Muscle layer of duodenum (tissue), 2 donors: ENCODE data around the gene KCNAB1.

Experiments
- H3K27ac ChIP-seq: one replicate; pipeline ENCODE4 v1.7.0; 2013; ENCODE audit warnings: mild to moderate bottlenecking, low read length
- H3K27me3 ChIP-seq: one replicate; pipeline ENCODE4 v1.7.0; 2013; ENCODE audit warnings: low read depth, mild to moderate bottlenecking, control low read depth, low read length
- H3K36me3 ChIP-seq, 2 donors: one replicate each; pipeline ENCODE4 v1.7.0; 2013; ENCODE audit warnings: low read length in 2 of 2, control low read depth in 1 of 2, mild to moderate bottlenecking in 1 of 2; ENCODE audit not compliant: insufficient read depth in 2 of 2, control insufficient read depth in 1 of 2
- H3K4me1 ChIP-seq, 2 donors: one replicate each; pipeline ENCODE4 v1.7.0; 2013; ENCODE audit warnings: low read length in 2 of 2, mild to moderate bottlenecking in 2 of 2, control low read depth in 1 of 2, moderate library complexity in 1 of 2; ENCODE audit not compliant: insufficient read depth in 2 of 2, control insufficient read depth in 1 of 2
- H3K4me3 ChIP-seq, 2 donors: one replicate each; pipeline ENCODE4 v1.7.0; 2013; ENCODE audit warnings: low read length in 2 of 2, low read depth in 1 of 2, mild to moderate bottlenecking in 1 of 2
- H3K9me3 ChIP-seq, 2 donors: one replicate each; pipeline ENCODE4 v1.7.0; 2013; ENCODE audit warnings: low read length in 2 of 2, control low read depth in 1 of 2, mild to moderate bottlenecking in 1 of 2; ENCODE audit not compliant: control insufficient read depth in 1 of 2
- donor health status: healthy.

Gene KCNAB1

DNA sequence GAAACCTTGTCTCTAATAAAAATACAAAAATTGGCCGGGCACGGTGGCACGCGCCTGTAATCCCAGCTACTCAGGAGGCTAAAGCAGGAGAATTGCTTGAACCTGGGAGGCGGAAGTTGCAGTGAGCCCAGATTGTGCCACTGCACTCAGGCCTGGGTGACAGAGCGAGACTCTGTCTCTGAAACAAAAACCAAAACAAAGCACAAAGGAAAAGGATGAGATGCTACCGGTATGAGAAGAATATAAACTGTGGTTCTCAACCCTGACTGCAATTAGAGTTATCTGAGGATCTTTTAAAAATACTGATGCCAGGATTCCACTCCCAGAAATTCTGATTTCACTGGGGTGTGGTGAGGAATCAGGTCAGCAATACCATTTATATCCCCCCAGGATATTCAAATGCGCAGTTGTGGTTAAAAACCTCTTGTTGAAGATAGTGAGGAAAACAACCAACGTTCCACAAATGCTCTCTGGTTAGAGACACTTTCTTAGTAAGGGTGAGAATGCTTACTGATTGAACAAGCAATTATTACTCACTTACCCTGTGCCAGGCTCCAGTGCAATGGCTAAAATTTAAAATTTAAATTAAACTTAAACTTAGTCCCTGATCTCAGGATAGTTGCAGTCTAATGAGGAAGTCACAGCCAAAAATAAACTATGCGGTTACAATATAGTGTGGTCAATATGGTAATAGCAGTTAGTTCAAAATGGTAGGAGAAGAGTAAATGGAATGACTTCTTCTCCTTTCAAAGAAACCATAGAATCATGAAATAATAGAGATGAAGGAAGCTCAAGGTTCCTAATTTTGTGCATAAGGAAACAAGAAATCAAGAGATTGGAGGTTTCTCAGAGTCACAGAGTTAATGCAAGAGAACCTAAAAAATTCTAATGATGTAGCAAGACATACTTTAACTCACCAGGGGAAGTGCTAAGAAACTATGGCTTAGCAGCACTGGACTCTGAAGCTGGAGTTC lies 325.0 kb downstream of the KCNAB1 start:
- Histone ChIP-seq H3K36me3 (no peaks in the 10 kb centered on the region), H3K27me3 (no peaks in the 10 kb centered on the region), H3K27ac (no peak overlapping the region), H3K4me1 (peaks cover 0 to 20% of the 10 kb centered on the region in 2 donors), H3K9me3 (no peaks in the 10 kb centered on the region), H3K4me3 (no peak overlapping the region)

DNA sequence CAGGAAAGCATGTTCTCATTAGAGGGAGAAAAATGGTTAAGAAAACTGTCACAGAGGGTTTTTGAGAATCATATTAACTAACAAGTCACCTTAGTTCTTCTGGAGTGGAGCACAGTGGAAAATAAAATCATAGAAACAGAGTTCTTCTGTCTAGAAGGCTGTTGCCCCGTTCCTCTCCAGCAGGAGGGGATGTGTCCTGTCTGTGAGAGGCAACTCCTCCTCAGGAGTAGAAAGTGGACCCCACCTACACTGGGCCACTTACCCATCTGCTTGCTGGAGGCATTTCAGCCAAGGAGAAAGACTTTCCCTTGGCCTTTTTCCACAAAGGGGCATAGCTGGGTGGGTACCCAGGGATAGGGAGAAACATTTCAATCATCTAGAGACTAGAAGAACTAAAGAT lies 327.9 kb downstream of the KCNAB1 start:
- H3K27ac ChIP-seq, result no peak overlapping the region
- H3K27me3 ChIP-seq, result no peaks in the 10 kb centered on the region
- H3K36me3 ChIP-seq, result no peaks in the 10 kb centered on the region
- no peak overlapping the region for H3K4me3 ChIP-seq
- H3K9me3 ChIP-seq, result no peaks in the 10 kb centered on the region
- peaks cover 0 to 28% of the 10 kb centered on the region in 2 donors for H3K4me1 ChIP-seq

DNA sequence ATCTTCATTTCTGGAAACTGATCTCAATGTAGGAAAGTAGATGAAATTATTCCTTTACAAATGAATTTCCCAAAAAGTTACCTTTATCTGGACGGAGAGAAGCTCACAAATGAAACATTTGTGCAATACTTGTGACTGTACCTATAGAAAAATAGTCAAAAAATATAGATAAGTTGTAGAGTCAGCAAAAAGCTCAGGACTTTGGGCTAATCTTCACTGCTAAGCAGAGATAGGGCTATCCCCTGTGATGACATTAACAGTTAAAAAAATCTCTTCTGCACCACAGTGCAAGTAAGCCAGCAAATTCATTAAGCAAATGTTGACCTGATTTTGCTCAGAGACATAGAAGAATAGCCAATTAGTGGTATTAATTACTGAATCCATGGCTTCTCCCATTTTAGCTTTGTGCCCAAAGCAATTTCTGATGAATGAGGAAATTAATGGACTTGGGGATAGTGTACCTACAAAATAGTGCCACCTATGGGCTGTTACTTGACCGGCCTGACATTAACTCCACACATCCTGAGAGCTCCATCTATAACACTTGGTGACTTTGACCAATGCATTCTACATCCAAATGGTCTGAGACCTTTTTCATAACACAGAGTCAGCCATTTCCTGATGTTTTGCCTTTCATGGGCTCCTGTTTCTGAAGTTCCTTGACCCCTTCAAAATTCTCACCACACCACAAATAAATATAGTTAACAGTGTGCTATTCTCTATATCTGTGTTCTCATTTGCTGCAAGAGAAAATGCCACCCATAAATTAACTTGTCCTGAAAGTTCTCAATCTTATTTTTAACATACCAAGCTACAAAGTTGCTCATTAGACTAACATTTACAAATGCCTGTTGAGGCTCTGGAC lies 329.6 kb downstream of the KCNAB1 start:
- no peaks in the 10 kb centered on the region for H3K9me3 ChIP-seq
- H3K36me3 ChIP-seq, result no peaks in the 10 kb centered on the region
- H3K4me3 ChIP-seq, result no peak overlapping the region
- H3K27ac ChIP-seq, result no peak overlapping the region
- peaks cover 0 to 13% of the 10 kb centered on the region in 2 donors for H3K4me1 ChIP-seq
- no peaks in the 10 kb centered on the region for H3K27me3 ChIP-seq

DNA sequence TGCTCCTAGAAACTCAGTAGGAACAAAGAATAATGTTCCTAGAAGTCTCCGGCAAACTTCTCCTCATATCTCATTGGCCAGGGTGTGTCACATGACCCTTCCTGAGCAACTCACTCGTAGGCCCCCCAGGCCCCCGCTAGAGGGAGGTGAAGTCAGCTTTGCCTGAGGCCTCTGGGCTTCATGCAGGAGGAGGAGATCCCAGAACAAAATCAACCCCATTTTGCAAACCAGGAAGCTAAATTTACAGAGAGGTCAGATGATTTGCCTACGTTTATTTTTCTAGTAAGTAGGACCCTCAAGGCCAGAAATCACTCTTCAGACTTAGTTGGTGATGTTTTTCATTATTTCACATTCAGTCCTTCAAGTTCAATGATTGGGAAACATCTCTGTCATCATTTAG lies 335.5 kb downstream of the KCNAB1 start:
- Histone ChIP-seq H3K27ac (no peak overlapping the region), H3K9me3 (no peaks in the 10 kb centered on the region), H3K36me3 (no peaks in the 10 kb centered on the region), H3K4me1 (peaks cover 0 to 14% of the 10 kb centered on the region in 2 donors), H3K4me3 (no peak overlapping the region), H3K27me3 (no peaks in the 10 kb centered on the region)

DNA sequence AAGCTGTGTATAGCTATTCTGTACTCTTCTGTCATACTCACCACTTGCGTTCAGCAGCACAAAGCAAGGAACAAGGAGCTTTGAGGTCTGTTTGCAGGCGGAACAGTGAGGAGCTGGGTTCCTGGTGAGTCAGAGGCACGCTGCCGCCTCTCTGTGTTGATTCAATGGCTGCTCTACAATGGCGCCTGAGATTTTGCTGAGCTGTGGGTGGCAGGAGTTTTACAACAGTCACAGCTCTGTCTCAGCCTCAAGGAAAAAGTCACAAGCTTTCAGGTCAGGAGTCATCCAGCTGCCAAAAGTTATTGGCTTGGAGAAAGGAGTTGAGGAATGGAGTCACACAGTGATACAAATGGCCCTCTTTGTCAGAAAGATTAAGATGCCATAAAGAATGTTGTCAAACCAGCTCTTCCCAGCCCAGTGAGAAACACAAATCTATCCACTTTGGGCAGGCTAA lies 336.4 kb downstream of the KCNAB1 start:
- no peak overlapping the region for H3K27ac ChIP-seq
- H3K4me1 ChIP-seq, result peaks cover 0 to 11% of the 10 kb centered on the region in 2 donors
- no peaks in the 10 kb centered on the region for H3K9me3 ChIP-seq
- no peak overlapping the region for H3K4me3 ChIP-seq
- H3K36me3 ChIP-seq, result no peaks in the 10 kb centered on the region
- H3K27me3 ChIP-seq, result no peaks in the 10 kb centered on the region

DNA sequence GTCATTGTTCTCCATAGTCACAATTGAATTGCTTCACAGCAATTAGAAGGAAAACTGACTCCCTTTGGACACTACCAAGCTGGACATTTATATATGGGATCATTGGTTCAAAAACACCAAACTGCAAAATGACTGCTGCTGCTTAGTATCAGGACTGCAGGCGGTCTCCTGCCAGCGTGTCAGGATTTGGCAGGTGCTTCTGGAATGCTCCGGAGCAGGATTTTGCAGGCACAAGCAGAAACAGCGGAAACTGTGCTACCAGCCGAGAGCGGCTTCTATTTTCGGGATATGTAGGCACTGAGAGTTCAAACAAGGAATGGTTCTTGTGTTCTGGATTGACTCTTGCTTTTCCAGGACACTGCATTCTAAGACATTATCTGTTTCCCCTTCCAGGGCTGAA lies 339.1 kb downstream of the KCNAB1 start:
- Histone ChIP-seq H3K27ac (no peak overlapping the region), H3K36me3 (no peaks in the 10 kb centered on the region), H3K9me3 (no peaks in the 10 kb centered on the region), H3K4me1 (peaks cover 0 to 9% of the 10 kb centered on the region in 2 donors), H3K27me3 (no peaks in the 10 kb centered on the region), H3K4me3 (no peak overlapping the region)

DNA sequence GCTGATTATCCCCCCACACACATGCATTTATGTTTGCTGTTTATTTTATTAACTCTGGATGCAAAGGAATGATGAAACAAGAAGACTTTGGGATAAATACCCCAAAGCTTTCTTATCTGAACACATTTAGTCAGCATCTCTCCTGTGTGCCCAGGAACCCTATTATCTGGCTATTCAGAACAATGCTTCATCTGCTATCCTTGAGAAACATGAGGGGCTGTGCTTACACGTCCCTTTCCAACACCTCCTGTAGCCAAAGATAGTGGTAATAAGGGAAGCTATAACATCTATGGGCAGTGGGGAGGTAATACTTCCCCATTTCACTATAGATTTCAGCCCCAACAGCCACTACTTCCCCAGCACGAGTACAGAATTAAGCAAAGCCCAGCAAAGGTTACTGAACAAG lies 339.8 kb downstream of the KCNAB1 start:
- Histone ChIP-seq H3K4me1 (peaks cover 0 to 9% of the 10 kb centered on the region in 2 donors), H3K4me3 (no peak overlapping the region), H3K36me3 (no peaks in the 10 kb centered on the region), H3K9me3 (no peaks in the 10 kb centered on the region), H3K27me3 (no peaks in the 10 kb centered on the region), H3K27ac (no peak overlapping the region)

DNA sequence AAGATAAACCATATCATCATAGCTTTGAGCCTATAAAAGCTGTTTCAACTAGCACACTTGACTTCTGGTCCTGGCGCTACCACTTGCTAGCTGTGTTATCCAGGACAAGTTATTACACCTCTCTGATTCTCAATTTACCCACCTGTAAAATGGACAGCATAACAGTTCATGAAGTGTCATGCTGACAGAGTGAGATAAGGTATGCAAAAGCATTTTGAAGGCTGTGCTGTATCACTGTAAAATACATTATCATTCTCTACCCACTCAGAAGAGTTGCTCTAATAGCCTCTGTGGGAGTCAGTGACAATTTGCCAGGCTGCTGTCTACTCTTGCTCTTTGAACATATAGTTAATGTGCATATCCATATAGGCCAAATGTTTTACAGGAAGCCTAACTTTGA lies 341.5 kb downstream of the KCNAB1 start:
- no peaks in the 10 kb centered on the region for H3K9me3 ChIP-seq
- H3K27me3 ChIP-seq, result no peaks in the 10 kb centered on the region
- no peak overlapping the region for H3K4me3 ChIP-seq
- peaks cover 0 to 9% of the 10 kb centered on the region in 2 donors for H3K4me1 ChIP-seq
- no peak overlapping the region for H3K27ac ChIP-seq
- H3K36me3 ChIP-seq, result no peaks in the 10 kb centered on the region

DNA sequence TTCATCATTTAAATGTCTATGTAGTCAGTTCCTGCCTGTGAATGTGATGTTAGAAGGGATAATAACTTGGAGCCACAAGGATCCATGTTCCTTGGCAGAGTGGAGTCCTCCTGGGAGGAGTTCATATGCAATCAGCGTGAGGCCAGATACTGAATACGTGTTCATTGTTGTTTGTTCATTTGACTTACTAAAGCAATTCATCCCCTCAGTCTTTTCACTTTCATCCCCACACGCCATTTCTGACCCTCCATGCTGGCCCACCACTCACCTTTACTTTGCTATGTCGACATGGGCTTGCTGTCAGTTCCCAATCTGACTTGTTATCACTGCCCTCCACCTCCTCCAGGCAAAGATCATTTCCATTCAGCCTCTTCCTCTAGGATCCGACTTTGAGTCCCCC lies 342.7 kb downstream of the KCNAB1 start:
- Histone ChIP-seq H3K27me3 (no peaks in the 10 kb centered on the region), H3K4me3 (no peak overlapping the region), H3K36me3 (no peaks in the 10 kb centered on the region), H3K4me1 (peaks cover 0 to 9% of the 10 kb centered on the region in 2 donors), H3K9me3 (no peaks in the 10 kb centered on the region), H3K27ac (no peak overlapping the region)

DNA sequence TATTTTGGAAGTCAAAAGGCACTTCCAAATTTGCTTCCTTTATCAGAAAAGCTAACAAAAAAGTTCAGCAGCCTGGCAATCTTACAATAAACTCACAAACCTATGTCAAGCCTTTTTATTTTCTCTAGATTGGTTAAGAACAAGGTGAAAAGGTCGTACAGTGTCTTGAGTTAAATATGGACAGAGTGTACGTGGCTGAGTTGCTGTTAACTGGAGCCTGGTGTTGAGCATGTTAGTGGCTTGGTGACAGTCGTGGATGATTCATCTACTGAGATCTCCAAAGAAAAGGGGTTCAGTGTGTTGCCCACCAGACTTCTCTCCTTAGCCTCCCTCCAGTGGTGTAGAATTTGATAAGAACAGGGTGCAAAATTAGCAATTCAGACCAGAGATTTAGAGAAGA lies 344.8 kb downstream of the KCNAB1 start:
- no peak overlapping the region for H3K27ac ChIP-seq

DNA sequence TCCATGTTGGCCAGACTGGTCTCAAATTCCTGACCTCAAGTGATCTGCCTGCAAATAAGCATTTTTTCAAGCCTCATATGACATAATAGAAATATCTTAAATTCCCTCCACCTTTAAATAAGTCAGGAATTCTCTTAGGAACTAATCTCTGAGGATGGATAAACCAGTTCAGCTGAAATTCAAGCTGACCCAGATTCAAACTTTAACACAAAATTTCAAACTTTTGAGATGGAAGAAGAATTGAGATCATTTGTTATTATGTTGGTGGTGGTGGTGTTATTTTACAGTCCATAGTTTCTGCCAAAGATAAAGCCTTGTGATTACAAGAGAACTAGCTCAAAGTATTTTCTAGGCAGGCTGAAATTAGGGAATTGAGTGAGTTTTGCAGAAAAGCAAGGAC lies 349.1 kb downstream of the KCNAB1 start:
- no peaks in the 10 kb centered on the region for H3K9me3 ChIP-seq
- no peak overlapping the region for H3K27ac ChIP-seq
- H3K36me3 ChIP-seq, result no peaks in the 10 kb centered on the region
- H3K4me1 ChIP-seq, result peaks cover 0 to 15% of the 10 kb centered on the region in 2 donors
- no peak overlapping the region for H3K4me3 ChIP-seq
- H3K27me3 ChIP-seq, result no peaks in the 10 kb centered on the region

More for the DNA sequence above, 344.8 kb downstream of the KCNAB1 start:
- Histone ChIP-seq H3K4me3 (no peak overlapping the region), H3K9me3 (no peaks in the 10 kb centered on the region), H3K27me3 (no peaks in the 10 kb centered on the region), H3K36me3 (no peaks in the 10 kb centered on the region), H3K4me1 (peaks cover 0 to 4% of the 10 kb centered on the region in 2 donors)
